ENCODE results near the gene SFTA2. TPM values are rescaled to one million over a fixed set of nuclear protein-coding genes. Genes with fewer than 3 reads are reported as not detected.
A peak's percentile ranks its signal among the peaks of the same experiment; 100 is the strongest.
"Not testable (repeated sequence)": the region's sequence is repeated elsewhere in the genome, so short reads cannot be mapped to it uniquely, and the experiment has no call there.

SFTA2 gene
- total RNA-seq, 1 donor from 2014 or later = not detected

- DNase-seq (ENCODE audit: low read depth, low spot score) = peak; percentile 29
These were observed 10.5 kb upstream of the SFTA2 start for GRCh38 chr6:30942338-30943060.

DNA sequence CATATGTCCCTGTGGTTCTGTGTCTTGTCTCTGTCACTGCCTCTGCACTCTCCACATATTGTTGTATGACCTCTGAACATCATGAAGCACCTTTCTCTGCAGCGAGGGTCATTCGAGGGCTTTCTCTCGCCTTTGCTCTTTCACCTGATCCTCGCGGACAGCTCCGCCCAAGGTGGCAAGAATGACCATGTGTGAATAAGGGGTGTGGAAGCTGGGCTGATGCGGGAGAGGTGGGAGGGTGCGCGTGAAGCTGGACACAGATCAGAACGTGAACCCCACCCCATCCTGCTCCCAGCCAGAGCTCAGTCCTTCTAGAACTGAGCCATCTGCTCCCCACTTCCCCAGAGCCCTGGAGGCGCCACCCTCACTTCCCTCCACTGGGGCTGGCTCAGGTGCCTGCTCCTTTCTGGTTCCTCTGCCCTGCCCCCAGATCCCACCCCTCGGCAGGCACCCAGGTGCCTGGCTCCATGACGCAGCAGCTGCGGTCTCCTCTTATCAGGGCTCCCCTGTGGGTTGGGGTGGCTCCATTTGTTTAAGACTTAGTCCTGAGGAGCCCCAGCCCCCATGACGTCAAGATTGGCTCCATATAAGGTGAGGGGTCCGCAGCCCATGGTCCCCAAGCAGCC is 8.5 kb upstream of the SFTA2 start, which contains the start of gene MUCL3:
Gene MUCL3 (plus strand): TSS at position 613 of the 626 bp plus-strand sequence. CDS start 27 bp downstream, outside the sequence.
- no peak for DNase-seq (ENCODE audit: low read depth, low spot score)

- no peak for DNase-seq (ENCODE audit: low read depth, low spot score)
These were observed 7.5 kb upstream of the SFTA2 start for GRCh38 chr6:30939473-30939872.

DNA sequence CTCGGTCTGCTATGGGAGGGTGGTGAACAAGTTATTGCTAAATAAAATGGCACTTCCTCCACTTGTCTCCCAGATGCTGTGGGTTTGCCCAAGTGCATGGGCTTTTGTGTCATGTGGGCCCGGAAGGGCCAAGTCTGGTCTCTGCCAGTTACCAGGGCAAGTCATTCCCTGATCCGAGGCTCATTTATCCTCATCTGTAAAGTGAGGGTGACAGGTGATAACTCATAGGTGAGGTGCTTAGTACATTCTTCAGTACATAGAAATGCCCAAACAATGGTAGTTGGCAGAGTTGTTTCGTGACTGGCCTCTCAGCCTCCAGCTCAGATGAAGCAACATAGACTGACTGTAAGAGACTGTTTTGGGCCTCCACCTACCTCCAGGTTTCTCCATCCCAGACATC is 6.8 kb upstream of the SFTA2 start:
- DNase-seq (ENCODE audit: low read depth, low spot score) = no peak

GRCh38 chr6:30937265-30937664 is 5.3 kb upstream of the SFTA2 start:
- DNase-seq (ENCODE audit: low read depth, low spot score) = no peak

DNA sequence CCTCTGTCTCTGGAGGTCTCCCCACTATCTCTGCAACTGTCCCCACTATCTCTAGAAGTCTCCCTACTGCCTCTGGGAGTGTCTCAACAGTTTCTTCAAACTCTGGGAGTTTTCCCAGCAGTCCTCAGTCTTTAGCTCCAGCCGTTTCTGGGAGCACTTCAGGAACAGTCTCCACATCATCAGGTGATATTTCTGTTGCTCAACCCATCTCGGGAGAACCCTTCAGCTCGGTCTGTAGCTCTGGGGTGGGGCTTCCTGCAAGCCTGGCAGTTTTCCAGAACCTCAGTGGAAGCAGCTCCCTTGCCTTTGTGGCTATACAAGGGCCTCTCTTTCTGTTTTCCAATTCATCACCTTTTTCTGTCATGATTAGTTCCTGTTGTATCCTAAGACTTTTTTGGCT is 3.0 kb upstream of the SFTA2 start:
- DNase-seq (ENCODE audit: low read depth, low spot score) = no peak

- no peak for DNase-seq (ENCODE audit: low read depth, low spot score)
These were observed 845 bp upstream of the SFTA2 start for GRCh38 chr6:30932665-30933365.

- DNase-seq (ENCODE audit: low read depth, low spot score) = no peak
These were observed 698 bp downstream of the SFTA2 start for GRCh38 chr6:30931272-30931671.

- no peak for DNase-seq (ENCODE audit: low read depth, low spot score)
These were observed 1.5 kb downstream of the SFTA2 start for GRCh38 chr6:30930506-30930905.

GRCh38 chr6:30928677-30929076 is 3.3 kb downstream of the SFTA2 start:
- DNase-seq (ENCODE audit: low read depth, low spot score) = no peak

DNA sequence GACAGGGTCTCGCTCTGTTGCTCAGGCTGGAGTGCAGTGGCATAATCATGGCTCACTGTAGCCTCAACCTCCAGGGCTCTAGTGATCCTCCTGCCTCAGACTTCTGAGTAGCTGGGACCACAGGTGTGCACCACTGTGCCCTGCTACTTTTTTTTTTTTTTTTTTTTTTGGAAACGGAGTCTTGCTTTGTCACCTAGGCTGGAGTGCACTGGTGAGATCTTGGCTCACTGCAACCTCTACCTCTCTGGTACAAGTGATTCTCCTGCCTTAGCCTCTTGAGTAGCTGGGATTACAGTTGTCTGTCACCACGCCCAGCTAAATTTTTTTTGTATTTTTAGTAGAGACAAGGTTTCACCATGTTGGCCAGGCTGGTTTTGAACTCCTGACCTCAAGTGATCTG is 4.9 kb downstream of the SFTA2 start:
- DNase-seq (ENCODE audit: low read depth, low spot score) = not testable (repeated sequence)

GRCh38 chr6:30926644-30927043 is 5.3 kb downstream of the SFTA2 start:
- no peak for DNase-seq (ENCODE audit: low read depth, low spot score)

- not testable (repeated sequence) for DNase-seq (ENCODE audit: low read depth, low spot score)
These were observed 7.8 kb downstream of the SFTA2 start for GRCh38 chr6:30924040-30924627.

GRCh38 chr6:30922447-30922852 is 9.5 kb downstream of the SFTA2 start:
- no peak for DNase-seq (ENCODE audit: low read depth, low spot score)

DNA sequence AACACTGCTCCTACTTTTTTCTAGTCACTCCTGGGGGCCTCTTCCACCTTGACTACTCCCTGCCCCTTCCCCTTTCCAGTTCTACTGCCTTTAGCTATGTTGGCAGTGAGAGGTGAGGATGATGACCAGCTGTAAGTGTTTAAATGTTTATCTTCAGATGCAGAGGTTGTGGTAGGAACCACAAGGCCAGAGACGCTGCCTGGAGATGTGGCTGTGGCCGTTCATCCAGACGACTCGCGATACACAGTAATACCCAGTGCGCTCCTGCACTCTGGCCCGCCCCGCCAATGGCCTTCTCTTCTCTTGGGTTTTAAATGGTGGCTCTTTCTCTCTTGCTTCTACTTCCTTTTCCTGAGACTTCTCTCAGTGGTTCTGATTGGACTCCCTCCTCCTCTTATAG is 13.3 kb downstream of the SFTA2 start:
- no peak for DNase-seq (ENCODE audit: low read depth, low spot score)

DNA sequence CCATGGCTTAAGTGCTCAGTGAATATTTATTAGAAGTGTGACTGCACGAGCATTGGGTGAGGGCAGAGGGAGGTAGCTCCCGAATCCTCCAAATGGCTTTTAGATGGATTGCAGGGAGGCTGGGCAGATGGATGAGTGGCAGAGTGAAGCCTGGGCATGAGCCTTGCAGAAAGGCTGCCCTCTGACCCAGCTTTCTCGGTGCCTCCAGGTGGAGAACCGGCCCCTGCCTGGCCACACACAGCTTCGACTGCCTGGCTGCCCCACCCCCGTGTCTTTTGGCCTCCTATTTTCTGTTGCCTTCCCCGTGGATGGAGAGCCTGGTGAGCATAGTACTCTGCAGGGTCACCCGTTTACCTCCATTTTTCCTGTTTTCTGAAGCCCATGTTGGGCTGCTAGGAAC is 14.5 kb downstream of the SFTA2 start:
- DNase-seq (ENCODE audit: low read depth, low spot score) = no peak

DNA sequence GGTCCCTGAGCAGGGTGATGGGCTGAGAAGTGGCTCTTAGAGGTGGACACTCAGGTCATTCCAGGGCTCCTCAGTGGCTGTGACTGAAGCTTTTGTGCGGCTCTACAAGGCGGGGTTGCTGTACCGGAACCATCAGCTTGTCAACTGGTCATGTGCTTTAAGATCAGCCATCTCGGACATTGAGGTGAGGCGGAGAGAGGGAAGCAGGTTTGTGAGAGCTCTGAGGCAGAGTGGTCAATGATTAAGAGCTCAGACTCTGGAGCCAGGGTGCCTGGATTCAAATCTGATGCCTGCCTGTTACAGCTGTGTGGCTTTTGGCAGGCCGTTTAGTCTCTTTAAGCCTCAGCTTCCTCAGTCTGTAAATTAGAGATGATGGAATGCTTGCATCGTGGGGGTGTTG is 14.9 kb downstream of the SFTA2 start:
- no peak for DNase-seq (ENCODE audit: low read depth, low spot score)

DNA sequence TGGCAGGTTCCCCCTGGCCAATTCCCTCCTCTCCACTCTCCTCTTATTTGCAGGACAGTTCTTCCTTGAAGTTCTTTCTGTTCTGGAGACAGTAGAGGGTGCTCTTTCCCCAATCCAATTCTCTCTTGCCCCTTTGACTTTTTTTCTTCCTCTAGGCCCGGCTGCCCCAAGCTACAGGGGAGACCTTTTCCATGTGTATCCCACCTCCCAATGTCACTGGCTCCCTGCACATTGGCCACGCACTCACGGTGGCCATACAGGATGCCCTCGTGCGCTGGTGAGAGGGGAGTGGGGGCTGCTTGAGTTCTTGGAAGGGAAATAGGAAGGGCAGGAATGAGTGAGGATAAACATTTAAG is 16.4 kb downstream of the SFTA2 start:
- DNase-seq (ENCODE audit: low read depth, low spot score) = peak; percentile 26

DNA sequence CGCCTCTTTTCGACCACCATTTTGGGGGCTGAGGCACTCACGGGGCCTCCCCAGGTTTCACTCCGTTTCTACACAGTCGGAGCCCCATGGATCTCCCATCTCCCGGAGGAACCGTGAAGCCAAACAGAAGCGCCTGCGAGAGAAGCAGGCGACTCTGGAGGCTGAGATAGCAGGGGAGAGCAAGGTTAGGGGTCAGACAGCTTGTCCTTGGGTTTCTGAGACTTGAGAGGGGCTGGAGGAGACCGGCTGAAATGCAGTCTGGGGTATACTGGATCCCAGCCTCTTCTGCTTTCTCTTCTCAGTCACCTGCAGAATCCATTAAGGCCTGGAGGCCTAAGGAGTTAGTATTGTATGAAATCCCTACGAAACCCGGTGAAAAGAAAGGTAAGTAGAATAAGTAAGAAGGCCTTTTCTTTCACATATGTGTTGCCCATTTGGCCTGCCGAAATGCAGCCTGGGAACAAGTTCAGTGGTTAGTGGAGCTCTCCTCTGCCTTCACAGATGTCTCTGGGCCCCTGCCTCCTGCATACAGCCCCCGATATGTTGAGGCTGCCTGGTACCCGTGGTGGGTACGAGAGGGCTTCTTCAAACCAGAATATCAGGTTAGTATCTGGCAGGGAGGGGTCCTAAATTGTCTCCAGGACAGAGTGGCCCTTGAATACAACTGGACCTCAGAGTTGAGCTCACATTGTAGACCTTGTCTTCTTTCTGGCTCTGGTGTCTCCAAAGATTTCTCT is 16.9 kb downstream of the SFTA2 start:
- no peak for DNase-seq (ENCODE audit: low read depth, low spot score)

DNA sequence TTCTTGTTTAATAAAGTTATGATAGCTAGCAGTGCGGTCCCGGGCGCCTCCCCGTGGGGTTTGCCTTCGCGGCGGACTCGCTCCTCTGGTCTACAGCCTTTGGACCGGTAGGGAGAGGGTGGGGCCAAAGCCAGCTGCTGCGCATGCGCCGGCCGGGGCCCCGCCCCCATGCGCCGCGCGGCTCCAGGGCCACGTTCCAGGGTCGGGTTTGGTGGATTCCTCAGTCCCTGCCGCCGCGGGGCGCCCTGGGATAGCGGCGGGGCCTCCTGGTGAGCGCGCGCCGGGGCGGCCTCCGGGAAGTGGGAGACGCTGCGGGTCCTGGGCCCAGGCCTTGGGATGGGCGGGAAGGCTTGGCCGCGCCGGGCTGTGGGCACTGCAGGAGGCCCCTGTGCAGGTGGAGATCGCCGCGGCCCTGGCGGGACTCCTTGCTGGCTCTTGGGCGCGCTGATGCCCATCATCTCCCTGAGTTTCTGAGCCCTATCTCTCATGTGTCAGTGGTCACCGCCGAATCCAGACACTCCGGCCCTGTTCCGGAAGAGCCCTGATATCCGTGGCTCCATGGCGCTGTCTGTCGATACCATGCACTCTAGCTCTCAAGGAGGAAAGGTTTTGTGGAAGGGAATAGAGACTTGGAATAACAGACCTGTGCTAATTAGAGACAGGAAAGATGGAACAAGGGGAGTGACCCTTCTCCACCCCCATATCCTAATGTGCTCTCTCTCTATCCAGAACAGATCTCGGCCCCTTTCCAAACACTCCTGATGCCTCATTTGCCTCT is 17.7 kb downstream of the SFTA2 start, which contains the start of gene VARS2:
Gene VARS2 (plus strand): TSS at position 163 of the 778 bp plus-strand sequence. CDS start 599 bp downstream, at position 762.
- DNase-seq (ENCODE audit: low read depth, low spot score) = peak; percentile 58

DNA sequence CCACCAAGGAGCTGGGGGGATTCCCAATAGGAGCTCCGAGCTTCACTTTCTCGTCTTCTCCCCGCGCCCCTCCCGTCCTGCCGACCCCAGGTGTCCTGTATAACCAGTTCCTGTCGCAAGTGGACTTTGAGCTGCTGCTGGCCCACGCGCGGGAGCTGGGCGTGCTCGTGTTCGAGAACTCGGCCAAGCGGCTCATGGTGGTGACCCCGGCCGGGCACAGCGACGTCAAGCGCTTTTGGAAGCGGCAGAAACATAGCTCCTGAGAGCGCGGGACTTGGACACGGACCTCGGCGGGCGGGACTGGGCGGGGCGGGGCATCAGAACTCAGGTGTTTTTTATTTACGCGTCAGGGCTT is 18.3 kb downstream of the SFTA2 start:
- no peak for DNase-seq (ENCODE audit: low read depth, low spot score)
